HG02943 (cell line): ENCODE measurements around the gene C1QTNF5.

Experiments
- ATAC-seq: cut with Tn5 transposase; IDR thresholded peaks from one replicate; pipeline ENCODE4 v1.9.1; 2021; ENCODE audit warnings: mild to moderate bottlenecking, low read depth, moderate library complexity; ENCODE audit not compliant: unreplicated experiment

The C1QTNF5 gene

GRCh38 chr11:119320240-119320775 is 20.4 kb downstream of the C1QTNF5 start:
- ATAC-seq = no peak

- no peak for ATAC-seq
Measured at GRCh38 chr11:119319700-119320239, 20.9 kb downstream of the C1QTNF5 start.

DNA sequence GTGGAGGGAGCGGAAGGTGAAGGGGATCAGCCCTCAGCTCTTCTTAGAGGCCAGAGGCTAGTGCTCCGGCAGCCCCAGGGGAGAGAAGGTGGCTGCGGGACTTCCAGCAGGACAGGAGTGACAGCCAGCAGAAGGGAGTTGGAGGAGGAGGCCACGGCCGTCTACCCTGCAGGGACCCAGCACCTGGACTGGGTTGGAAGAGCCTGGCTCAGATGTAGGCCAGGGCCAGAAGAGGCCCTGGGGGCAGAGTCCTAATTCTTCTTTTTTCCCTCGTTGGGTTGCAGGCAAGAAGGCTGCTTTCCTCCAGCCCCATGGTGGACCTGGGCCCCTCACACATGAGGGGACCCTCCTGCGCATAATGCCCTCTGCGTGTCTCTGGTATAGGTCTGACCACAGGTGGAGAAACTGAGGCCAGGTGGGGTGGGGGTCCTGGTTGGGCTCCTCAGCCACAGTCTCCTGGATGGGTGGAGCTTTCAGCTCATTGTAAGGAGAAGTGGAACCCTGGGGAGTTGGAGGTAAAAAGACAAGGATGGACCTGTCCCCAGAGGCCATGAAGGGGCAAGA is 21.5 kb downstream of the C1QTNF5 start:
- no peak for ATAC-seq

DNA sequence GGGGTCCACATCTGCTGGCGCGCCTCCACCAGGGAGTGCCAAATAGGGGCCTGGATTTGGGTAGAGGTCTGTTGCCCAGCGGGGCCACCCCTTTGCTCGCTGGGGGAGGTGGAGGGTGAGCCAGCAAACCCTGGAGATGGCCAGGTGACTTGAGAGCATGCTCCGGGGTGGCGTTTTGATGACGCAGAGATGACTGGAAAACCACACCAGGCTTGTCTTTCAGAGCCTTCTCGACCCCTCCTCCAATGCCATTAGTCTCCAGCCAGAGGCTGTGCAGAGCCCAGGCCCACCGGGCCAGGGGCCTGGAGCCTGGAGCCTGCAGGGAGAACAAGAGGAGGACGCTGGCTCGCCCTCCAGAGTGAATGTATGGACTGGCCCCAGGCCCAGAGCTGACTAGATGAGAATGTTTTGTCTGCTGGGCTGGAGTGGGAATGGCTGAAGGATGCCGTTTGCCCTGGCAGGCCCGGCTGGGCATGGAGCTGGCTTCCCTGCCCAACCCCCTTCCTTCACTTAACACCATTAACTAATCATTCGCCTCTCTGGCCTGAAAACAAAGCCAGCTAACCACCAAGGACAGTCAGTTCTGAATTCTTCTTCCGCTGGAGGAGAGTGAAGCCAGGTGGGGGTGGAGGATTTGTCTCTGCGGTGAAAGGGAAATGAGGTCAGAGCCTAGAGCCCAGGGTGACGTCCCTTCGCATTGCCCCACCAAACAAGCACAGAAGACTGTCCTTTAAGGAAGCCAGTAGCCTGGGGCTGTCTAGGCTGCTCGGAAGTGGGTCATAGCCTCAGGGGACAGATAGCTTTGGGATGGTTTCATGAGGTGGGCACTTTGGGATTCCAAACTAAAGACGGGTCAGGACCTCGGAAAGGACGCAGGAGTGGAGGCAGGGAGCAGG is 22.2 kb downstream of the C1QTNF5 start:
- ATAC-seq = no peak

DNA sequence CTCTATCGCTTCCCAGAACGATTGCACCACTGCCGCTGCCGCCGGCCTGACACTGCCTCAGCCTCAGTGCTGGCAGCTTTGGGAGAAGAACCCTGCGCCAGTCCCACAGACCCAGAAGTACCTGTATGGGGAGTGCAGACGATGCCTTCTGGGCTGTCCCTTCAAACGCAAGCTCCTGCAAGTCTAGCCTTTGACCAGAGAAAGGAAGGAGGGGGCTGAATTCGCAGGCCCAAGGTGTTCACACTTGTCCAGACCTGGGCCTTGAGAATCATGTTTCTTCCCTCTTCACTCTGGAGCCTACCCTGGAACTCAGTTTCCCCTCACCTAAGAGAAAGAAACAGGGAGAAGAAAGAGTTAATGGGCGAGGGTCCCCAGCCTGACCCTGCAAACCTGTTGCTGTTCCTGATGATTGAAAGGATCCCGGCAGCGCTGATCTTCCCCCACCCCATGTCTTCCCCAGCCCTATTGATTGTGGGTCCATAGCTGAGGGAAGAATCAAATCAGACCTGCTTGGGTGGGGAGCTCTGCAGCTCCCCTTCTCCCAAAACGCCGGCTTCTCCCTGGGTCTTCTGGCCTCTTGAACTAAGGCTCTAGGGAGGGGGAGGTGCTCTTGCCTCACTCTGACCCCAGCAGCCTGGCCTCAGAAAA is 23.0 kb downstream of the C1QTNF5 start:
- ATAC-seq = no peak

- ATAC-seq = no peak
Measured at GRCh38 chr11:119316729-119317591, 23.7 kb downstream of the C1QTNF5 start, which contains the start of gene MCAM. Gene MCAM (minus strand): TSS chr11:119317130. CDS start chr11:119317101, 29 bp downstream.

DNA sequence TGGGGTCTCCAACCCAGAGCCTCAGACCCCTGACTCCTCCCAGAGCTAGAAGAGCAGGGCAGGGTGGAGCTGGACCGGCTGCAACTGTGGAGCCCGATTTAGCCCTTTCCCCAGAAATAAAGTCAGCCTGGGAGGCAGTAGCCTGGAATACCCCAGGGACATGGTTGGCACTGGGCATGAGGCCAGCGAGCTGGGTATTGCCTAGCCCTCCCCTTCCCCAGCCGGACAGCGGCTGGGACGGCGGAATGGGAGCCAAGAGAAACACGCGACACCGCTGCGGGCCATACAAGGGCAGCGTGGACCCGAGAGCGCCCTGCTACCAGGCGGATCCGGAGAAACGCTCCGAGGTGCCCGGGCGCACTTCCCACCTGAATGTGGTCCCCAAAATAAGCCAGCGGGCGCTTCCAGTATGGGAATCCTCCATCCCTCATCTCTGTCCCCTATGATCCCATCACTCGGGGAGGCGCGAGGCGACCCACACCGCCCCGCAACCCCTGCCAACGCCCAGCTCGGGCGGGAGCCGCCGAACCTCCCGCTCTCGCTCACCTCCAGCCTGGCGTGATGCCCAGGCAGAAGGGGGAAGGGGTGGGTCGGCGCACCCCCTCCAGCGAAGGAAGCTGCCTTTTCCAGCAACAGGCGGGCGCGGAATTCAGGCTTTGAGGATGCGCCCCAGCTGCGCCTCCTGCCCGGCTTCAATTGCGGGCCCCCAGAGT is 24.5 kb downstream of the C1QTNF5 start:
- ATAC-seq = no peak

DNA sequence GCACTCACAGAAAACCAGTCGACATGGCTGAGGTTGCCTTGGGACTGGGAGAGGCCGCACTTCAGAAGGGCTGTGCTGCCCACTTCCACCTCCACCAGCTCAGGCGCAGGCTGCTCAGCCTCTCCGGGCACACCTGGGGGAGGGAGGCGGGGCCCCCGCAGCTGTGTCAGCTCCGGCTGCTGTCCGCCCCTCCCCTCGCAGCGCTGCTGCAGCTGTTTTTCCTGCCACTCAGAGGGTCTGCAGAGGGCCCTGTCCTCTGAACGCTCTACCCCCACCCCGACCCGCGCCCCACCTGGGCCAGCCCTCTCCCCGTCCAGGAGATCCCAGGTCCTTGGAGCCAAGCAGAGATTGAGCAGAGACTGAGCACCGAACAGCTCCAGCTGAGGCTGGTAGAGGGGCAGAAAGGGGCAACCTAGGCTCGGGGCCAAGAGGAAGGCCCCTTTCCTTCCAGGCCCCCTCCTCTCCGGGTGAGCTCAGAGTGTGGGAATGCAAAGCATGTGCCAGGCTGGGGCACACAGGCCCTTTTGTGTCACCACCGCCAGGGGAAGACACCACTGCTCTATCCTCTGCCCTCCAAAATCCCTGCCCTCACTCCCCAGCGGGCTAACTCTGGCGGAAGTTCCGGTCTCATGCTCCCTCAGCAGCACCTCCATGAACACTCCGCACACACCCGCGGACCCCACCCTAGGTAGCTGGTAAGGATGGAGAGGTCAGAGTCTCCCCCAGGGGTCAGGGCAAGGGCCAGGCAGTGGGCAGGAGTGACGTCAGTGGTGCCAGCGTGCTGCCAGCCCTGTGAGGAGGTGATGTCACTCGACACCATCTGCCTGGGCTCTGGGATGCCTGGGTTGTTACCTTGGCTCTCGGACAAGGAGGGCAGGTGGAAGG is 25.3 kb downstream of the C1QTNF5 start:
- ATAC-seq = no peak

DNA sequence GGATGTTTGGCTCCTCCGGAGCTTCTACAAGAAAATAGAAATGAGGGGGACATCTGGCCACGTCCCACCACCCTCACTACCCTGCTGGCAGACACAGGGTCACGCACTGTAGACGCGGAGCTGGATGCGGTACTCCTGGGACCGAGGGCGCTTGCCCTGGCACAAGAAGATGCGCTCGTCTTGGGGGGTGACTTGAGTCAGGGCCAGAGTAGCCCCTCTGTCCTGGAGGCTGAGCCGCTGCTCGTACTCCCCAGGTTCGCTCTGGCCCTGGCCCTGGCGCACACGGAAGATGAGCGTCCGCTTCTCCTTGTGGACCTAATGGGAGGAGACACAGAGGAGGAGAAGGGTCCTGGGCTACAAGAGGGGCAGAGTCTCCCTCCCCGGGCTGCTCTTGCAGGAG is 26.0 kb downstream of the C1QTNF5 start:
- no peak for ATAC-seq

- no peak for ATAC-seq
Measured at GRCh38 chr11:119310682-119311052, 30.0 kb downstream of the C1QTNF5 start.

GRCh38 chr11:119309953-119310681 is 30.6 kb downstream of the C1QTNF5 start:
- ATAC-seq = no peak

GRCh38 chr11:119309411-119309810 is 31.3 kb downstream of the C1QTNF5 start:
- ATAC-seq = no peak

- no peak for ATAC-seq
Measured at GRCh38 chr11:119307974-119308373, 32.7 kb downstream of the C1QTNF5 start.

DNA sequence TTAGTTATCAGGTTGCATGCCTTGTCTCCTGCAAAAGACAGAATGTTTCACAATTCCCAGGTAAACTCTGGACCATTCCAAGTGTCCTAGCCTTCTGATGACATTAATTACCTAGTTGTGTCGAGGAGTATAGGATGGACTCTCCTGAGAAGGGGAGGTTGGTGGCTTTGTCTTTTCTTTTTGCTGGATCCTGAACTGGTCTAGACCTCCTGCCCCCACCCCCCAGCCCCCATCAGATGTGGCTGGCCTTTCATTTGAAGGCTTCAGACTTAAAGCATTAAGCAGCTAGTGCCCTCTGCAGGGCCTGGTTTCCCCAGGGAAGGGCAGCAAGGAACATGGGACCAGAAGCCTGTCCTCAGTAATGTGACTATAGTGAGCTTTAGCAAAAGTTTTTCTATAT is 33.5 kb downstream of the C1QTNF5 start:
- ATAC-seq = no peak

- no peak for ATAC-seq
Measured at GRCh38 chr11:119306373-119306890, 34.3 kb downstream of the C1QTNF5 start.

GRCh38 chr11:119305556-119306372 is 34.9 kb downstream of the C1QTNF5 start:
- no peak for ATAC-seq

DNA sequence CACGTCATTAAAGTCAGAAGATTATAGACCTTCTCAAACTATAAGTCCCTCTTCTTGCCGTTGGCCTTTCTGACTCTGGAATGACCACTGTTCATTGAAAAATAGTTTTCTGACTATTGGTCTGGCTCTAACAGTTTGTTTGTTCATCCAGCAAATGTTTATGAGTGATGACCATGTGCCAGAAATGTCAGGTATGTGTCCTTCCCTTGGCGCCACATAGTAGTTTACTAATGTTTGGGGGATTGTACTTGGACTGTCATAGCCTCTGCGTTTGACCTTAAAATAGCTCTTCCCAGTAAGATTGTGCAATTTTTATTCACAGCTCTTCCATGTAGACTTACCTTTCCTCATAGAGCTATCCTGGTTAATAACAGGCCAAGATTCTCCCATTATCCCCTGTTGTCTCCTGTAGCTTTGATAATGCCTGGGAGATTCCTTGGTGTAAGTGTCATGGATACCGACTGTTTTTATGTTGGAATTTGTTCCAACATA is 37.4 kb downstream of the C1QTNF5 start:
- no peak for ATAC-seq
